T-helper 22 cell (primary cell): ENCODE results near the gene C9orf152.

Source experiments
- DNase-seq: peaks from one replicate; pipeline ENCODE4 v3.0.0-alpha.2; 2020; ENCODE audit warnings: low read depth

The C9orf152 gene

DNA sequence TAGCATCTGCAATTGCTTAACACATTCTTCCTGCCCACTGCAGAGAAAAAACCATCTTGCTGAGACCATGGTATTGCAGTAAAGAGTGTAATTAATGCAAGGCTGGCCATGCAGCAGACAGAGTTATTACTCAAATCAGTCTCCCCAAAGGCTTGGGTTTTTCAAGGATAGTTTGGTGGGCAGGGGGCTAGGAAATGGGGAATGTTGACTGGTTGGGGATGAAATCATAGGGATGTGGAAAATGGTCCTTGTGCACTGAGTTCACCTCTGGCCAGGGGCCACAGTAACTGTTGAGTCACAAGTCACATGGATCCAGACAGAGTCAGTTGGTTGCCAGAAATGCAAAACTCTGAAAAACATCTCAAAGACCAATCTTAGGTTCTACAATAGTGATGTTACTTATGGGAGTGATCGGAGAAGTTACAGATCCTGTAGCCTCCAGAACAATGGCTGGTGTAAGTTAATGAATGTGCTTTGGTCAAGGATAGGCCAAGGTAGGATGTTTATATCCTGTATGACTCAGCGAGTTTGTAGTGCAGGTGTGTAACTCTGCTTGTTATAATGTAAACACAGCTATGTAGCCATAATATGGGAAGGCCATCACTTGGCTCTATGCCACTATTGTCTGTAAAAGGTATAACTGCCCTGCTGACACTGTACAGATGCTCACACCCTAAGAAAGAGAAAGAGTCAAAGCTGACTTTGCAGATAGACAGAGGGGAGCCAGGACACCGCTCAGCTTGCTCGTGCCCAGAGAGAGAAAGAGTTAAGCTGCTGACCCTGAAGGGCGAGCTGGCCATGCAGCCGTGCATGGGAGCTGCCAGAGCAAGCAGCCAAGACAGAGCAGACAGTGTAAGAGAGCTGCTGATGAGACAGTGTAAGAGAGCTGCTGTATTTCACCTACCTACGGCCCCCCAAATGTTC is 27.2 kb downstream of the C9orf152 start:
- DNase-seq: no peak

DNA sequence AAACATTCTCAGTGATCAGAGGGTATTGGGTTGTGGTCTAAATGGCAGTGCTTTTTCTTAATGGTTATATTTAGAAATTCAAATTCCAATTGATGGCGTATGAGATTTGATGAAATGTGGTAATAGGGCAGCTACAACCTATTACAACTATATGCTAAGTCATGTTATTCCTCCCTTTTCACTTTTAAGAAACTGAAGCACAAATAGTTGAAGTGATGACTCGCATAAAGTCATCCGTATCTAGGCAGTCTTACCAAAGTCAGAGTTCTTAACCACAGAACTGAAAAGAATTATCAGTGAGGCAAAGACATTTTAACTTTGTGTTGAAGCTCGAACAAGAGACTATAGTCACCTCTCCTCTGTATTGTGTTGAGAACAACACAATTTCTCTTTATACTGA is 28.2 kb downstream of the C9orf152 start:
- DNase-seq: no peak

DNA sequence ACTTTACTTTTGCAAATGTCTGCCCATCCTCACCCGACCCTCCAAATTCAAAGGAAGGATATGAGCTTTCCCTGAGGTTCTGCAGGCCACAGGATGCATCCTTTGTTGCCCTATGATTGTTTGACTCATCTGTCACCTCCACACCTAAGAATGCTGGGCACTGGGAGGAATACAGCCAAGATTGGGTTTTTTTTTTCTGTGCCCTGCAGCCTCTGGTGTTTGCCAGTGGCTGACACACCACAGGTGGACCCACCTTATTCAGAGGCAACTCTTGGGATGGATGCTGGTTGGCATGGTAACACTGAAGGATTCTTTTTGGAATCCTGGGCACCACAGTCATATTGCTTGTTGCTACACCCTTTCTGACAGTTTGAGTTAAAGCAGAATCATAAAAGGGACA is 29.7 kb downstream of the C9orf152 start:
- no peak for DNase-seq

DNA sequence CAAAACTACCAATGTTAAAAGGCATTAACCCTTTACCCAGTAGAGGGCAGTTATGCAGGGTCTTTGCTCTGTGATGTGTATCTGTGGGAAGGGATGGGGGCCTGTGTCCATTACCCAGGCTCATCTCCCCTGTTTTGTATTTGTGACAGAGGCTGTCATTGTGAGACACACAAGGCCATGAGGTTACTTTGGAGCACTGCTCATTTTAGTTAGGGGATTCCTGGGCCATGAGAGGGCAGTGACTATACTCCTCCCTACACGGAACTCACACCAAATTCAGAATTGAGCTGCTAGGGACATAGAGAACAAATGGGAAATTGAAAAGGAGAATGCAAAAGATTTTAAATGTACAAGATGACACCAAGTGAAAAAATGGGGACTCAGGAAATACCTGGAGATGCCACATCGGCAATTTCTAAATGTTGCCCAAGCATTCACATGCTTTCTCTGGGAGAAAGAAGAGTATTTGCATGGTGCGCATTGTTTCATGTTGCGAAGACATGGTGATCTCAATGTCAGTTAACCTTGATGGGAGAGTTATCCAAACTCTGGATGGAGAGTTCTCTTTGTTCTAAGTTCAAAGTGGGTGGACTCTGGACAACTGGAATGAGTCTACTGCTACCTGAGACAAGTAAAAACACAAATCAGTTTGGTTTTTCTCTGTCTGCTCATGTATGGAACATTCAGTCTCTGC is 32.5 kb downstream of the C9orf152 start:
- DNase-seq: no peak

DNA sequence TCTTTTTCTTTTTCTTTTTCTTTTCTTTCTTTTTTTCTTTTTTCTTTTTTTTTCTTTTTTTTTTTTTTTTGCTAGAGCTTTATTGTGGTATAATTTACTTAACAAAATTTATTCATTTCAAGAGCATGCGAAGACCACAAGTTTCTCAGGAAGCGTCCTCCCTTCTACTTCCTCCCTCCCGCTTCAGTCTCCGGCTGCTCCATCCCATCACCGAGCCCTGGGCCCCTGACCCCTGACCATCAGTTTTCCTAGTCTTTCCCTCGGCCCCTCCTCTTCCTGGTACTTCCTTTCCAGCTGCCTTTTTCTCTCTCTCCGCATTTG is 34.7 kb downstream of the C9orf152 start:
- DNase-seq: no peak

DNA sequence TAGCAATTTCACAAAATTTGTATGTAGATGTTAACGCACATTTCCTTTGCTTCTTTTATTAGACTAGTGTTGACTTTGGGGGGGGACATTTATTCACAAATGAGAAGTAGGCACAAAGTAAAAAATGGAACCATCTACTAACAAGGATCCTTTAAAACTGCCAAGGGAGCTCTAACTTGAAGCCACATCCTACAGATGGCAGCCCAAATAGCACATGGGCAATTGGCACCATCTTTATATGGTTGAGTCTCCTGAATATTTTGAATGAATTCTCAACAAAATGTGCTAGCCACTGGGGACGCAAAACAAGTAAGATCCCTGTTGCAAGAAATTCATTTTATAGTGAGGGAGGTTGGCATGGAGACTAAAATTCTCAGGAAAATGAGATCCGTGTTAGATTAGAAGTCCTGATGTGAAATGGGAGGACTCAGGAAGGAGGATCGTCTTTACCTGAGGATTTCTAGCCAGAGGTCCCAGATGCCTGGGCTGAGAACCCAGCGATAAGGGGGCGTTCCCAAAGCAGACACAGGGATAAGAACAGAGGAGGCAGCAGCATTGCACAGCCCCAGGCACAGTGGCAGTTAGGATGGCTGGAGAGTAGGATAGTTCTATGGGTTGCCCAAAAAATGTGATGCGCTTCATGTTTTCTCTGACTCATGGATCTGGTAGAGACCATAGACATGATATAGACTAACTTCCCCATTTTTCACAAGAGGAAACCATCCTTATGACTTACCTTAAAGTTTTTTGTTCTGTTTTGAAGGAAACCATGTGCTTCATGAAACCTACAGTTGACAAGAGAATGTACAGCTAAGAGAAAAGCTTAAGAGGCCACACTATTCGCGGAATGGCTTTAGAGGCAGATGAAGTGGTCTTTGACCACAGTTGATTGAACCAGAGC is 37.4 kb downstream of the C9orf152 start:
- DNase-seq: no peak

DNA sequence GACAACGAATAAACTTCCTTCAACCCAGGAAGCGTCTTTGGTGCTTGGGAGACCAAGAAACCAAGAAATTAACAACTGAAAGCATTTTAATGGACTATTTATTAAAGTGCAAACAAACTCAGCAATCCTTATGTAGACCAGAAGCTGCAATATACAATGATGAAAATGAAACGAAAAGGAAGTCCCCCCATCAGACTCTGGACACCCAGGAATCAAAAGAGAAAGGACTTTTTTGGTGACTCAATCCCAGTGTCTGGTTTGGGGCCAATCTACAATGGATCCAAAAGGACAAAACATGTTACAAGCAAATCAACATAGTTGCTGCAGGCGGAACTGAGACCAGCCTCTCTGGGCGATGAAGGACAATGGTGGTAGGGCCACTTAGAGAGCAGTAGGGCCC is 39.5 kb downstream of the C9orf152 start:
- DNase-seq: no peak

DNA sequence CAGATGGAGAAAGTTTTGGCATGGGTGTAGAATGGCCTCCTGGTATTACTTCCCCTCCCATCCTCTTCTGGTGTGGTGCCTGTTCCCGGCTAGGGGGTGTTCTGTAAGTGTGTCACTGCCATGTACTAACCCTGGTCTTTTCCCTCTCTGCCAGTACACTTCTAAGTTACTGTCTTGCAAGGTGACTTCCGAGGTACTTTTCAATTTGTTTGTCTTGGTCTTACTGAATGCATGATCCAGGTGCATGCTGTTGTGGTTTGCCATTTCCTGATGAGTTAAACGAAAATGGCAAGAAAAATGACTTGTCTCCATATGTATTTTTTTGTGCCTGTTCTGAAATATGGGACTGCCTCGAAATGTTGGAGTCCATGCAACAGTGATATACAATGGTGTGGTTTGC is 46.0 kb downstream of the C9orf152 start:
- no peak for DNase-seq

DNA sequence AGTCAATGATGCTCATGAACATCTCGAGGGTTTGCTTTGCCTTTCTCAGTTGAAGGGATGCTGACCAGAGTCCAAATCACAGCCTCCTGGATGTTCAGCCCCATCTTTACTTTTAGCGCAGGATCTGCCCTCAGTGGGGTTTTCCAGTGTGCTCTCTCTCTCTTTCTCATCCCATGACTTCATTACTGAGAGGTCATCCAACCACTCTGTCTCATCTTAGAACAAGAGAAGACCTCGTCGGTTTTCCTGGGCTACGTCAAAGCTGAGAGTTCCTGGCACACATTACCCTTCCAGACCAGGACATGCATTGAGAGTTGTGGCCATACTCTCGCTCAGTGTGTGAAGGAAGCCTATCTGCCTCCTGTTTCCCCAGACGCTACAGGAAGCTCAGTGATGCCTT is 47.3 kb downstream of the C9orf152 start:
- no peak for DNase-seq

DNA sequence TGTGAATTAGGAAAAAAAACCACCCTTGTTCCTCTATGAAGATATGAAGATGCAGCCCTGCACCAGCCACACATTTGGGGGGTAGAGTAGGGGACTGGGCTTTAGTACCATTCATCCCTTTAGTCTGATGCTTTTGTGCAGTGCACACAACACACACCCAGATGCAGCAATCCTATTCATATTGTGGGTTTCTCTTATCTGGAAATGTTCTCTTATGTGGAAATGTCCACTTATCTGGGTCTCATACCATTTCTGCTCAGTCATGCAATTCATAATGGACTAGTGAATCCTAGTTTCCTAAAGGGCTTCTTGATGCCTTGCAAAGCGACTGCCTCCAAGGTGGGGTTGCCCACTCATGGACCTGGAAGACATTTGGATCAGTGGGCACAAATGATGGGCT is 47.8 kb downstream of the C9orf152 start:
- DNase-seq: no peak

DNA sequence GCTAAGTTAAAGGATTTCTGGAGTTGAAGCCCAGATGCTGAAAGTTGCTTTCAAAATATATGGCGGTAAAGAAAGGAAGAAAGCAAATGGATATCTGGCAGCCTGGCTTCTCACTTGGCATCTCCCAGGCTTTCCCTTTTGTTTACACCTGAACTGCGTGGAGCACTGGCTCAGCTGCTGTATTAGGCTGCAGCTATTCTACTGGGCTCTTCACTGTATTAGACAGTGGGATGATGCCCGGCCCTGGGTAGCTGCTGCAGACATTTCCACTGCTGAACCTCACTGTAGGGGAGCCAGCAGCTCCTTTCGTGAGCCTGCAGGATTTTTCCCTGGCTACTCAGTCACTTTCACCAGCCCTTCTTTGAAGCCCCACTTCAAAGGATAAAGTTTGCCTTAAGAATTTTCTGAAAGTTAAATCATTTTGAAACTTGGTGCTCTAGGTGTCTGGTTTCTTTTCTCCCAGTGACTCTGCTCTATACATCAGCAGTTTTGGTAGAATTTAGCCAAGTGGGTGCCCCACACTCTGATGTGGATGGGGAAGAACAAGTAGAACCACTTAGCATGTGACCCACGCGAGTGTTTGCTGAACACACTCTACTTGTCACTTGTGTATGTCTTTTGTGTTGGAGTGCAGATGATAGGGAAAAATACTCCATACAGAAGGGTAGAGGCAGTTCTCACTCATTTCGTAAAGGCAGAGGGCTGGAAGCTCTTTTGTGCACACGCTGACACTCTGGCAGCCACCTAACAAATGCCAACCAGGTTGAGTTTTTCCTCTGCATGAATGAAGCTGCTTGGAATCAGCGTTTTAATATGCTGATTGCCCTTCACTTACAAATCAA is 49.9 kb downstream of the C9orf152 start:
- DNase-seq: no peak

DNA sequence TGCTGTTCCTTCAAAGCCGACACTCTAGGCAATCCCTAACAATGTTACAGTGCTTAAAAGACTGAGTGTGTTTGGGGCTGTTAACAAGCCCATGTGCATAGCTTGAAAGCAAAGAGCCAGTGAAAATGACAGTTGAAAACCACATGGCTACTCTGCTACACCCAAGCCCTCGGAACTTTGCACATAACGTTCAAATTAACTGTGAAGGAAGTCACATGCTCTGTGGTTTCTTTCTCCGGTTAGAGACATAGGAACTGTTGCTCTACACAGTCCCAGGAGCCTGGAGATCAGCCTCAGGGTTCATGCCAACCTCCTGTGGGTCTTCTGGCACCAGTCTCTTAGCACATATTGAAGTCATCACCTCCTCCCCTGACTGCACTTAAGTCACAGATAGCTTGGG is 51.1 kb downstream of the C9orf152 start:
- peak; percentile 20 for DNase-seq

DNA sequence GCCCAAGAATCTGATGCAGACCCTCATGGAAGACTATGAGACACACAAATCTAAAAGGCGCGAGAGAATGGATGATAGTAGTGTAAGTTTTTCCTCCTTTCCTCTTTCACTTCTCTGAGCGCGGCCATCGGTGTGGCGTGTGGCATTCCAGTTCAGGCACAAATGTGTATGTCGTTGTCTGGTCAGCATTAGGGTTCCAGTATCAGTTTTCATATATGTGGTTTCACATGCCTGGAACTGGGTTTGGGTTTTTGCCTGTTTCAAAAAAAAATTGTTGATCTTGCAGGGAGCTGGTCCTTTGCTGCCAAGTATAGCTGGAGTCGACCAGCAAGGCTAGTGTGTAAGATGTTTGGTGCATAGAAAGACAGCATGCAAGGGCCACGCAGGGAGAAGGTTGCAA is 51.5 kb downstream of the C9orf152 start:
- DNase-seq: no peak

DNA sequence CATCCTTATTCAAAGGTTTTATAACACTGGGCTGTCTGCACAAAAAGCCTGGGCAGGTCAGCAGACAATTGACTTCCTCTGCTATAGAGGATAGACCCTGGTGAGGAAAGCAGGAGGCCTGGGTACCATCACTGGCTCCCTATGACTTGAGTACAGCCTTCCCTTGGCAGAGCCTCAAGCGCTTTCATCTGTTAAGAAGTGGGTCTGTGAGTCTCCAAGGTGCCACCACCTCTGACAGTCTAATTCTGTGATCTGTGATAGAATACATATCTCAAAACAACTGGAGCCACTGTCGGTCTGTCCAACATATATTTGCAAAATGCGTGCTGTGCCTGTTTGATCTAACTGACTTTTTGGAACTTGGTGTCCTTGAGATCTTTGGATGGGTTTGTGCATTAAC is 52.2 kb downstream of the C9orf152 start:
- no peak for DNase-seq

DNA sequence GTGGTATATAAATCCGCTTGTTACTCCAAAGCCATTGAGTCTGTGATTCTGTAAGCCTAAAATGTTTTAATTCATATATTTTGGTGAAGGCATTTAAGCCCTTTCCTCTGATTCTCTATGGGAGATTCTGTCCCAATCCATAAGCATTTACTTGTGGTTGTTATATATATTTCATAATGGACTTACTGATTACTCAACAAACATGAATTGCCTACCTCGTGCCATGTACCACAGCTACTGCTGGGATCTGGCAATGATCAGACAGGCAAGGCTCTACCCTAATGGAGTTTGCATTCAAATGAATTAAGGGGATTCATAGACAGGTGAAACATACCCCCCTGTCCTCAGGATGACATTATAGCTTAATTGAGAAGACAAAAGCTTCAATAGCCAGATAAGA is 54.5 kb downstream of the C9orf152 start:
- no peak for DNase-seq

DNA sequence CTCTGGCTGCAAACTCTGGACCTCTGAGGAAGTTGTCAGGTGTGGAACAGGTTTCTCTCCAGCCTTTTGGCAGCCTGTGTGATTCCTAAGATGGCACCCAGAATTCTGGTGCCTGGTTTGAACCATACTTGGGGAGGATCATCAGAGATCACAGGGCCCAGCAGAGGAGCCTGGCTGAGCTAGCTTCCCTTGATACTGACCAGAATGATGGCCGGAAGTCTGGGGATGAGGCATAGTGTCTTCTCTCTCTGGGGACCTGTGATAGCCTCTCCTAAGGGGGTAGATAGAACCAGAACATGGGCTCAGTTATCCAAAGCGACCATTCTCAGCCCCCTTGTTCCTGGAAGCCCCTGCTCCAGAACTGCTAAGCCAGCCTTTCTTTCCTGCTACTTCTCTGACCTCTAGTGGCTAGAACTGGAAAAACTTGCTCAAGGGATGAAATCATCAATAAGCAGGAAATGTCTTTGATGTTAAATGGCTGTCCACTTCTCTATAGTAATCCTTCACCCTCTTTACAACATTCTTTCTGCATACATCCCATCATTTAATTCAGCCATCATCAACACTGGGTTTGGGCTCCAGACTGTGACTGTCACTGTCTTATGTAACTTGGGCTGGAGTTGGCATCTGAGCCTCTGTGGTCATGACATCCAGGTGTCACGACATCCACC is 55.1 kb downstream of the C9orf152 start:
- DNase-seq: no peak
